ENCODE results near the gene ASRGL1.

ASRGL1 gene

GRCh38 chr11:62337303-62338181 is at the start of gene ASRGL1:
ASRGL1 (plus strand) TSS chr11:62337448; CDS start chr11:62337978, 530 bp downstream.
- no peak for TF ChIP-seq CTCF (IDR thresholded peaks at IDR 0.05)
- Mint-ChIP-seq H3K27ac (no peak within 1 kb of the TSS), H3K4me1 (peaks cover 9% of the 10 kb centered on the region), H3K27me3 (ENCODE audit: low read depth, poor library complexity) (peaks cover 70% of the 10 kb centered on the region), H3K4me3 (peak within 1 kb of the TSS; percentile 90), H3K9me3 (peaks cover 8% of the 10 kb centered on the region), H3K36me3 (ENCODE audit: low read depth) (peaks cover 5% of the 10 kb centered on the region)
- DNase-seq = peak; percentile 87

DNA sequence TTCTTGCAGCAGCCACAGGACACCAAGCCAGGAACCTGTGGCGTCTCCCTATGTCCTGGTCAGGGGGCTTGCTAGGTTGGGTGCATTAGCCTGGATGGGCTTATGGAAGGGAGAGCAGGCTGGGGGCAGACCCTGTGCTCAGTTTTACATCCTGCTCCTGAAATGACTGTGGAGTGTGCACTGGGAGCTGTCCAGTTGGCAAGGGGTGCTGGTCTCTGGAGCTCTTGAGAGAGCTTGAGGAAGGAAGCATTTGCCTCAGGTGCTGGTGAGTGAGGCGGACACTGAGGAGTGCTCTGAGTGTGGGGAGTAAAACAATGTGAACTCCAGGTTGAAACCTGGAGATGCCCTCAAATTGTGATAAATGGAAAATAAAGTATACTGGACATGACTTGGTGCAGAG is 41.7 kb upstream of the ASRGL1 start:
- Mint-ChIP-seq H3K4me3 (no peak overlapping the region), H3K36me3 (ENCODE audit: low read depth) (no peaks in the 10 kb centered on the region), H3K27ac (no peak overlapping the region), H3K9me3 (peaks cover 5% of the 10 kb centered on the region), H3K4me1 (no peaks in the 10 kb centered on the region), H3K27me3 (ENCODE audit: low read depth, poor library complexity) (peaks cover 32% of the 10 kb centered on the region)
- DNase-seq = peak; percentile 67
- TF ChIP-seq CTCF (IDR thresholded peaks at IDR 0.05) = no peak

- TF ChIP-seq CTCF (IDR thresholded peaks at IDR 0.05) = no peak
- Mint-ChIP-seq H3K27me3 (ENCODE audit: low read depth, poor library complexity) (peaks cover 27% of the 10 kb centered on the region), H3K4me3 (no peak within 1 kb of the TSS), H3K27ac (no peak within 1 kb of the TSS), H3K36me3 (ENCODE audit: low read depth) (no peaks in the 10 kb centered on the region), H3K4me1 (no peaks in the 10 kb centered on the region), H3K9me3 (no peaks in the 10 kb centered on the region)
- DNase-seq = no peak
These were observed 38.3 kb upstream of the ASRGL1 start, which contains the start of gene SCGB1D4 for GRCh38 chr11:62298975-62299374. SCGB1D4 (minus strand) TSS chr11:62299075; CDS start chr11:62299010, 65 bp downstream.

- DNase-seq = no peak
- H3K27me3 Mint-ChIP-seq (ENCODE audit: low read depth, poor library complexity) = peaks cover 13% of the 10 kb centered on the region
- no peaks in the 10 kb centered on the region for H3K4me1 Mint-ChIP-seq
- H3K36me3 Mint-ChIP-seq (ENCODE audit: low read depth) = no peaks in the 10 kb centered on the region
- no peak overlapping the region for H3K4me3 Mint-ChIP-seq
- TF ChIP-seq CTCF (IDR thresholded peaks at IDR 0.05) = no peak
- H3K27ac Mint-ChIP-seq = no peak overlapping the region
- peaks cover 17% of the 10 kb centered on the region for H3K9me3 Mint-ChIP-seq
These were observed 31.0 kb upstream of the ASRGL1 start for GRCh38 chr11:62306227-62306626.

DNA sequence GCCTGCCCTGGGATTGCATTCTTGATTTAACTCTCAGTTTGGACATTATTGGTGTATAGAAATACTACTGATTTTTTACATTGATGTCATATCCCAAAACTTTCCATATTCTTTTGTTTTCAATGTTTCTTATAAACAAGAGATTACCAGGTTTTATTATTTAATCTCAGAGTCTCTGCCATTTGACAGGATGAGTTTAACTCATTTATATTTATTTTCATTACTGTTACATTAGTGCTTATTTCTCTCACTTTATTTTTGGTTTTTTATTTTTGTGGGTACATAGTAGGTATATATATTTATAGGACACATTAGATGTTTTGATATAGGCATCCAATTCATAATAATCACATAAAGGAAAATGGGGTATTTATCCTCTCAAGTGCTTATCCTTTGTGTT is 29.3 kb upstream of the ASRGL1 start:
- H3K36me3 Mint-ChIP-seq (ENCODE audit: low read depth) = no peaks in the 10 kb centered on the region
- peaks cover 30% of the 10 kb centered on the region for H3K27me3 Mint-ChIP-seq (ENCODE audit: low read depth, poor library complexity)
- H3K27ac Mint-ChIP-seq = no peak overlapping the region
- DNase-seq = no peak
- H3K4me1 Mint-ChIP-seq = no peaks in the 10 kb centered on the region
- H3K9me3 Mint-ChIP-seq = peaks cover 17% of the 10 kb centered on the region
- no peak for TF ChIP-seq CTCF (IDR thresholded peaks at IDR 0.05)
- H3K4me3 Mint-ChIP-seq = no peak overlapping the region

GRCh38 chr11:62309991-62310390 is 27.3 kb upstream of the ASRGL1 start:
- TF ChIP-seq CTCF (IDR thresholded peaks at IDR 0.05) = no peak

More at GRCh38 chr11:62309991-62310390, 27.3 kb upstream of the ASRGL1 start:
- H3K27me3 Mint-ChIP-seq (ENCODE audit: low read depth, poor library complexity) = peaks cover 46% of the 10 kb centered on the region
- no peak overlapping the region for H3K4me3 Mint-ChIP-seq
- no peak overlapping the region for H3K27ac Mint-ChIP-seq
- H3K9me3 Mint-ChIP-seq = peaks cover 17% of the 10 kb centered on the region
- H3K36me3 Mint-ChIP-seq (ENCODE audit: low read depth) = no peaks in the 10 kb centered on the region
- no peaks in the 10 kb centered on the region for H3K4me1 Mint-ChIP-seq
- no peak for DNase-seq
